Cardiac muscle cell (in vitro differentiated cells and primary cell): ENCODE data around the gene IKZF1. TPM values are rescaled to one million over a fixed set of nuclear protein-coding genes. Genes with fewer than 3 reads are reported as not detected.

Experiments used
- DNase-seq, 2 donors: peaks; one replicate each; pipeline versions ENCODE4 v3.0.0 to v3.0.0-alpha.2; 2010 to 2017; ENCODE audit warnings: low read depth in 1 of 2, low spot score in 1 of 2
- H3K27ac ChIP-seq: fragments of 200-600 bp; sonication (generic); 2 replicates; pipeline ENCODE4 v1.5.1; 2016
- H3K27me3 ChIP-seq: fragments of 200-600 bp; sonication (generic); 2 replicates; pipeline ENCODE4 v1.6.0; 2016; ENCODE audit warnings: control low read depth
- H3K36me3 ChIP-seq: fragments of 200-600 bp; sonication (generic); 2 replicates; pipeline ENCODE4 v1.5.1; 2016; ENCODE audit warnings: control low read depth
- H3K4me1 ChIP-seq: fragments of 200-600 bp; sonication (generic); 2 replicates; pipeline ENCODE4 v1.8.1; 2017; ENCODE audit warnings: low read depth, mild to moderate bottlenecking, mixed run types
- H3K4me3 ChIP-seq: fragments of 200-600 bp; sonication (generic); 2 replicates; pipeline ENCODE4 v1.5.1; 2016; ENCODE audit warnings: mild to moderate bottlenecking
- H3K9me3 ChIP-seq: fragments of 200-600 bp; sonication (generic); 2 replicates; pipeline ENCODE4 v1.5.1; 2017; ENCODE audit warnings: low read depth, mild to moderate bottlenecking, control low read depth
- polyA plus RNA-seq: library from polyadenylated mRNA; unstranded; fragments of >200 nt; fragmentation: Nextera tagmentation; extraction: Ambion mirVana; gene quantifications from 2 replicates; pipeline ENCODE4 v1.2.1, GENCODE V29; 2016
- total RNA-seq: library from RNA; depleted of rRNA; stranded (reverse); fragments of >200 nt; gene quantifications from 2 replicates; pipeline ENCODE4 v1.2.3, GENCODE V29; 2016
- TF ChIP-seq, protein P1 (sequence below): IDR thresholded peaks from 2 replicates; pipeline ENCODE4 v1.5.1; 2012; ENCODE audit warnings: low read depth, mild to moderate bottlenecking, low read length

The IKZF1 gene
- total and polyA plus RNA-seq, 2 experiments from 2014 or later = 0.30 TPM; not detected in 1

GRCh38 chr7:50276483-50276882, 28.0 kb upstream of the IKZF1 start:
- H3K27ac ChIP-seq = no peak overlapping the region
- no peak for DNase-seq
- H3K36me3 ChIP-seq = no peaks in the 10 kb centered on the region

GRCh38 chr7:50278120-50278519, 26.4 kb upstream of the IKZF1 start:
- DNase-seq = no peak
- no peak overlapping the region for H3K4me3 ChIP-seq
- no peaks in the 10 kb centered on the region for H3K36me3 ChIP-seq
- TF ChIP-seq, protein P1, sequence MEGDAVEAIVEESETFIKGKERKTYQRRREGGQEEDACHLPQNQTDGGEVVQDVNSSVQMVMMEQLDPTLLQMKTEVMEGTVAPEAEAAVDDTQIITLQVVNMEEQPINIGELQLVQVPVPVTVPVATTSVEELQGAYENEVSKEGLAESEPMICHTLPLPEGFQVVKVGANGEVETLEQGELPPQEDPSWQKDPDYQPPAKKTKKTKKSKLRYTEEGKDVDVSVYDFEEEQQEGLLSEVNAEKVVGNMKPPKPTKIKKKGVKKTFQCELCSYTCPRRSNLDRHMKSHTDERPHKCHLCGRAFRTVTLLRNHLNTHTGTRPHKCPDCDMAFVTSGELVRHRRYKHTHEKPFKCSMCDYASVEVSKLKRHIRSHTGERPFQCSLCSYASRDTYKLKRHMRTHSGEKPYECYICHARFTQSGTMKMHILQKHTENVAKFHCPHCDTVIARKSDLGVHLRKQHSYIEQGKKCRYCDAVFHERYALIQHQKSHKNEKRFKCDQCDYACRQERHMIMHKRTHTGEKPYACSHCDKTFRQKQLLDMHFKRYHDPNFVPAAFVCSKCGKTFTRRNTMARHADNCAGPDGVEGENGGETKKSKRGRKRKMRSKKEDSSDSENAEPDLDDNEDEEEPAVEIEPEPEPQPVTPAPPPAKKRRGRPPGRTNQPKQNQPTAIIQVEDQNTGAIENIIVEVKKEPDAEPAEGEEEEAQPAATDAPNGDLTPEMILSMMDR = no peak
- H3K4me1 ChIP-seq = no peaks in the 10 kb centered on the region
- H3K9me3 ChIP-seq = no peaks in the 10 kb centered on the region
- H3K27me3 ChIP-seq = no peaks in the 10 kb centered on the region
- no peak overlapping the region for H3K27ac ChIP-seq

More at GRCh38 chr7:50276483-50276882, 28.0 kb upstream of the IKZF1 start:
- Histone ChIP-seq H3K4me3 (no peak overlapping the region), H3K27me3 (no peaks in the 10 kb centered on the region), H3K4me1 (no peaks in the 10 kb centered on the region), H3K9me3 (no peaks in the 10 kb centered on the region)
- TF ChIP-seq, protein P1 = no peak

DNA sequence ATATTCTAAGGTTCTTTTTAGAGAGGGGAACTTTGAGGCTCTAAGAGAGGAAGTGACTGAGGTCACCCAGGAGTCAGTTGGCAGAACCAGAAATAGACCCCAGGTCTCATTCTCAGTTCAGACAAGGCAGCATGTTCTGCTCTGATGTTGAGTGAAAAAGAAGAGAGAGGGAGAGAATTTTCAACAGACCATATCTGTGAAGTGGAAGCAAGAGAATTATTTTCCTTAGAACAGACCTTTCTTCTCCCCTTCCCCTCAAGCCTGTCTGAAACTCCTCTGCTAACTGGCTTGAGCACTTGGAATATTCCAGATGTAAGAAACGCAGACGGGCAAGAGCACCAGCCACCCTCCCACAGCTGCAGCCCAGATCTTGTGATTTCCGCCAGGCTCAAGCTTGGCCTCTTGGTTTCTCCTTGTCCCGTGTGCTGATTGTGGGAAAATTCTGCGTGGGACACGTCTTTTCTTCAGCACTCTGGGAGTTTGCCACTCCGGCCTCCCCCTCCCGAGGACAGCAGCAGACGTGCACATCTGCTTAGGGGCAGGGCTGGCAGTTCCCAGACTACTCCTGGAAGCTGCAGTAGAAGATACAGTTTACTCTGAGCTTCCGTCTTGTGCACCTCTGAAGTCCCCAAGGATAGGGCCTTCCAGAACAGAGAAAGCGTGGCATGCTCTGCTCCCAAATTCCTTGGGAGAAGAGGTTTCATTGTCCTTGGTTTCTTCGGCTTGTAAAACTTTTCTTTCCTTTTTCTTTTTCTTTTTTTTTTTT, 22.7 kb upstream of the IKZF1 start:
- no peak for DNase-seq
- Histone ChIP-seq H3K27me3 (no peaks in the 10 kb centered on the region), H3K36me3 (no peaks in the 10 kb centered on the region), H3K27ac (no peak overlapping the region), H3K4me1 (no peaks in the 10 kb centered on the region), H3K4me3 (no peak overlapping the region), H3K9me3 (no peaks in the 10 kb centered on the region)
- TF ChIP-seq, protein P1 = no peak

DNA sequence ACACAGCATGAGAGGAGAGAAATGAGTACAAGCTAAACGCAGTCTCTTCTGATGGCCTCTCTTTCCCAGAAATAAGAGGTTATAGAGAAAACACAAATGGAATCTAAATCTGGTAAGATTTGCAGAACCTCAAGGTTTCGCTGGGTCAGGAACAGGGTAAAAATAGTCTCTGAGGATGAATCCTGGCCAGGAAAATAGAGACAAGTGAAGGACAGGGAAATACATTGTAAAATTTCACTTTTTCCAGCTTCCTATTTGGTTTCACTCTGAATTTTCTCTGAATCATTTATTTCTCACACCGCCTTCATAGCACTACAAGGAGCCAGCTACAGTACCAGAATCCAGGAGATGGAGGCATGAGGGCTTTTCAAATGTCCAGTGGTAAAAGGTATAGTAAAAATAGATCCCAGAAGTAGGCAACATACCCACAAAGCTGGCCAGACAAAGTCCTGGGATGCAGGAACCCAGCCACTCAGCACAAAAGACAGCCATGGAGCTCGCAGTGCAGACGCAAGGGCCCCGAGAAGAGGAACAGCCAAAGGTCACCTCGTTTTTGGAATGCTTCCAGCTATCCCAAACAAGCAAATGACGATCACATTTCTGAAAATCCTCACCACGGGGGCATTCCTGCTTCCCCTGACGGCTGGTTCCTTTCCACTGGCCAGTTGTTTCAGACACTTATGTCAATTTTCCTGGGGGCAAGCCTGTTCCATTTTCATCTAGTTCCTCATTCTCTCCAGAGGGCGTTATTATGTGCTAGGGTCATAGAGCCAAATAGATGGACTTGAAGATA, 21.5 kb upstream of the IKZF1 start:
- Histone ChIP-seq H3K27me3 (no peaks in the 10 kb centered on the region), H3K9me3 (no peaks in the 10 kb centered on the region), H3K4me1 (no peaks in the 10 kb centered on the region), H3K4me3 (no peak overlapping the region), H3K27ac (no peak overlapping the region), H3K36me3 (no peaks in the 10 kb centered on the region)
- TF ChIP-seq, protein P1 = no peak
- DNase-seq = no peak

GRCh38 chr7:50283731-50284130, 20.8 kb upstream of the IKZF1 start:
- Histone ChIP-seq H3K4me1 (no peaks in the 10 kb centered on the region), H3K4me3 (no peak overlapping the region), H3K27ac (no peak overlapping the region), H3K36me3 (no peaks in the 10 kb centered on the region), H3K9me3 (no peaks in the 10 kb centered on the region), H3K27me3 (no peaks in the 10 kb centered on the region)
- TF ChIP-seq, protein P1 = no peak
- DNase-seq = no peak
